SK-N-SH (cell line): ENCODE data around the gene ITGA8.

Experiments
- TAF1 ChIP-seq: IDR thresholded peaks from 2 replicates; pipeline ENCODE4 v1.6.1; 2012; ENCODE audit warnings: low read depth, mild to moderate bottlenecking, low read length, moderate library complexity, borderline replicate concordance
- TF ChIP-seq, protein P1 (sequence below): fragments of 200-600 bp; sonication (generic); IDR thresholded peaks from 2 replicates; pipeline ENCODE4 v1.6.1; 2017; ENCODE audit warnings: antibody characterized with exemption, mild to moderate bottlenecking, moderate library complexity

DNA sequence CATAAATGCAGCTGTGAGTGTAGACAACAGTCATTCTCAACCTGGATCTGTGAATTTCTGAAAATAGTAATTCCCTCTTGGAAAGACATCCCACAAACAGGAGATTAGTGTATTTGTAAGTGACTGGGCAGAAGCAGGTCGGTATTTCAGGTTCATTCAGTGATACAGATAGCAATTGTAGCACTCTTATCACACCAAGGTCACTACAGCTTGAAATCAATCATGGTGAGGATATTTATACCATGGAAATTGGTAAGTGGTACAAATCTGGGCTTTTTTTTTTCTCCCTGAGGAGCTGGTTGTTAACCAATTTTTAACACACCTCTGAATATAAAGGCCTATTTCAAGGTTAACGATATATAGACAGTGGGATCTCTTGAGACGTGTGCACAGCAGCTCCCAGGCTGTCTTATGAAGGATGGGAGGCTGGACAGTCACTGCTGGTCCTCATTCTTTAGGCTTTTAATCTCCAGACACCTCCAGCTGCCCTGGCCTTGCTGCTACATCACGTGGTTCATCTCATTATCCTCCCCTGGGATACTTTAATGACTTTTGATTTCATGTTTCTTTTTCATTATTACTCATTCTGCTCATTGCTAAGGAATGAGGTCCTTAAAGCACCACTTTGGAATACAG, 87.1 kb downstream of the ITGA8 start:
- TF ChIP-seq, protein P1, sequence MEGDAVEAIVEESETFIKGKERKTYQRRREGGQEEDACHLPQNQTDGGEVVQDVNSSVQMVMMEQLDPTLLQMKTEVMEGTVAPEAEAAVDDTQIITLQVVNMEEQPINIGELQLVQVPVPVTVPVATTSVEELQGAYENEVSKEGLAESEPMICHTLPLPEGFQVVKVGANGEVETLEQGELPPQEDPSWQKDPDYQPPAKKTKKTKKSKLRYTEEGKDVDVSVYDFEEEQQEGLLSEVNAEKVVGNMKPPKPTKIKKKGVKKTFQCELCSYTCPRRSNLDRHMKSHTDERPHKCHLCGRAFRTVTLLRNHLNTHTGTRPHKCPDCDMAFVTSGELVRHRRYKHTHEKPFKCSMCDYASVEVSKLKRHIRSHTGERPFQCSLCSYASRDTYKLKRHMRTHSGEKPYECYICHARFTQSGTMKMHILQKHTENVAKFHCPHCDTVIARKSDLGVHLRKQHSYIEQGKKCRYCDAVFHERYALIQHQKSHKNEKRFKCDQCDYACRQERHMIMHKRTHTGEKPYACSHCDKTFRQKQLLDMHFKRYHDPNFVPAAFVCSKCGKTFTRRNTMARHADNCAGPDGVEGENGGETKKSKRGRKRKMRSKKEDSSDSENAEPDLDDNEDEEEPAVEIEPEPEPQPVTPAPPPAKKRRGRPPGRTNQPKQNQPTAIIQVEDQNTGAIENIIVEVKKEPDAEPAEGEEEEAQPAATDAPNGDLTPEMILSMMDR, result no peak
- TF ChIP-seq TAF1, result no peak
